Measurements from ENCODE around the gene ALKAL2. TPM values are rescaled to one million over a fixed set of nuclear protein-coding genes. Genes with fewer than 3 reads are reported as not detected.

Gene ALKAL2
- total and polyA plus RNA-seq, 2 of the 13 experiments (the other 11 are each of a cell fraction or from before 2014, with no cell fraction given): 0.22 to 1.7 TPM

GRCh38 chr2:249538-250042 lies 38.3 kb downstream of the ALKAL2 start:
- Histone ChIP-seq H3K27ac (ENCODE audit: extremely low read length, insufficient read depth, low read length) (peak overlapping the region; percentile 71), H3K36me3 (replicated peaks in 1 of 2; ENCODE audit: control insufficient read depth in 1 of 2, insufficient read depth in 2 of 2, low read length in 2 of 2) (peaks cover 5 to 6% of the 10 kb centered on the region in 2 experiments; a peak in 4 of 5 replicates), H3K4me3 (replicated peaks in 1 of 3; ENCODE audit: insufficient read depth in 1 of 3, low read depth in 2 of 3, low read length in 3 of 3) (peak overlapping the region; percentile 48 to 62 (median 52)), H3K4me1 (ENCODE audit: insufficient read depth, low read length) (peaks cover 59% of the 10 kb centered on the region), H3K27me3 (ENCODE audit: control insufficient read depth in 1 of 2, insufficient read depth in 2 of 2, low read length in 2 of 2) (no peaks in the 10 kb centered on the region), H3K9ac (ENCODE audit: insufficient read depth, low read depth, low read length) (peak overlapping the region; percentile 63), H3K4me2 (ENCODE audit: low read depth, low read length) (peak overlapping the region; percentile 87), H4K20me1 (ENCODE audit: insufficient read depth, low read length) (no peaks in the 10 kb centered on the region), H3K9me3 (ENCODE audit: low read length) (no peaks in the 10 kb centered on the region), H2AFZ (ENCODE audit: low read length) (peak overlapping the region; percentile 57), H3K79me2 (ENCODE audit: insufficient read depth, low read length) (peaks cover 2% of the 10 kb centered on the region)
- ChIA-PET CTCF (ENCODE audit: low intra/inter-chr PET ratio, low total read pairs) (interaction anchor here (1.0 to 1.5 kb wide), 2 partner anchors 11 to 40 kb away, joined by 3 to 4 read pairs; no protein-coding TSS in a partner anchor), POLR2A (interaction anchor here (2.2 to 3.8 kb wide), 3 partner anchors 9 to 74 kb away, joined by 6 to 32 read pairs (median 14); no protein-coding TSS in a partner anchor)
- peak; percentile 95 for DNase-seq (ENCODE audit: low spot score)
- peak; percentile 79 for FAIRE-seq
- in situ Hi-C loops (cut with HindIII; ENCODE audit: extremely low pct_ligation_motif_present, low pct_unique_long_range_greater_than_20kb) (loop anchor here (5.0 kb wide), 1 partner anchor 38 kb away; the partner anchor contains the start of gene ALKAL2), intact Hi-C loops (cut with micrococcal nuclease; ENCODE audit: unreplicated experiment) (loop anchor here (1.0 kb wide), 1 partner anchor 11 kb away; no protein-coding TSS in a partner anchor)
- 6% methylated on average over 15 of the region's 15 CpGs for WGBS (ENCODE audit: low lambda C conversion rate)
- ATAC-seq: peak; percentile 96
- BruUV-seq (replicated peaks): no TSS peak
- peak; percentile 90; the same call in 1 of the 2 replicates for TF ChIP-seq ZMAT3 (CRISPR knock-in tag; conservative IDR thresholded peaks at IDR 0.05)
- TF ChIP-seq, protein P1, sequence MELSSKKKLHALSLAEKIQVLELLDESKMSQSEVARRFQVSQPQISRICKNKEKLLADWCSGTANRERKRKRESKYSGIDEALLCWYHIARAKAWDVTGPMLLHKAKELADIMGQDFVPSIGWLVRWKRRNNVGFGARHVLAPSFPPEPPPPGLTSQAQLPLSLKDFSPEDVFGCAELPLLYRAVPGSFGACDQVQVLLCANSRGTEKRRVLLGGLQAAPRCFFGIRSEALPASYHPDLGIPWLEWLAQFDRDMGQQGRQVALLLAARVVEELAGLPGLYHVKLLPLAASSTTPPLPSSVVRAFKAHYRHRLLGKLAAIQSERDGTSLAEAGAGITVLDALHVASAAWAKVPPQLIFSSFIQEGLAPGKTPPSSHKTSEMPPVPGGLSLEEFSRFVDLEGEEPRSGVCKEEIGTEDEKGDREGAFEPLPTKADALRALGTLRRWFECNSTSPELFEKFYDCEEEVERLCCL (CRISPR knock-in tag; IDR thresholded peaks at IDR 0.05; ENCODE audit: borderline replicate concordance): peak; percentile 45; the same call in 1 of the 2 replicates
- no peak for TF ChIP-seq ZNF546 (CRISPR knock-in tag; conservative IDR thresholded peaks at IDR 0.05)
- TF ChIP-seq PHF5A (CRISPR knock-in tag; IDR thresholded peaks at IDR 0.05; ENCODE audit: low read depth, unreplicated experiment): peak; percentile 65
- peak; percentile 64; the same call in 1 of the 2 replicates for TF ChIP-seq KAT8 (CRISPR knock-in tag; IDR thresholded peaks at IDR 0.05)
- TF ChIP-seq, protein P2, sequence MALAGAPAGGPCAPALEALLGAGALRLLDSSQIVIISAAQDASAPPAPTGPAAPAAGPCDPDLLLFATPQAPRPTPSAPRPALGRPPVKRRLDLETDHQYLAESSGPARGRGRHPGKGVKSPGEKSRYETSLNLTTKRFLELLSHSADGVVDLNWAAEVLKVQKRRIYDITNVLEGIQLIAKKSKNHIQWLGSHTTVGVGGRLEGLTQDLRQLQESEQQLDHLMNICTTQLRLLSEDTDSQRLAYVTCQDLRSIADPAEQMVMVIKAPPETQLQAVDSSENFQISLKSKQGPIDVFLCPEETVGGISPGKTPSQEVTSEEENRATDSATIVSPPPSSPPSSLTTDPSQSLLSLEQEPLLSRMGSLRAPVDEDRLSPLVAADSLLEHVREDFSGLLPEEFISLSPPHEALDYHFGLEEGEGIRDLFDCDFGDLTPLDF (CRISPR knock-in tag; IDR thresholded peaks at IDR 0.05): no peak
- no peak for TF ChIP-seq HES4 (CRISPR knock-in tag; IDR thresholded peaks at IDR 0.05; ENCODE audit: borderline replicate concordance)
- TF ChIP-seq MEIS2 (CRISPR knock-in tag; IDR thresholded peaks at IDR 0.05): peak; percentile 96
- peak; percentile 96 for TF ChIP-seq GATAD2A (CRISPR knock-in tag; IDR thresholded peaks at IDR 0.05)
- 0 out of 2 replicates have a peak, but pooled peaks have one; percentile 40 for TF ChIP-seq ZNF646 (CRISPR knock-in tag; IDR thresholded peaks at IDR 0.05)
- TF ChIP-seq SP4 (CRISPR knock-in tag; IDR thresholded peaks at IDR 0.05): no peak
- TF ChIP-seq ZC3H13 (CRISPR knock-in tag; IDR thresholded peaks at IDR 0.05): no peak
- TF ChIP-seq SATB2 (CRISPR knock-in tag; IDR thresholded peaks at IDR 0.05): no peak
- TF ChIP-seq ZNF570 (CRISPR knock-in tag; IDR thresholded peaks at IDR 0.05; ENCODE audit: borderline replicate concordance): no peak

Measured in HepG2 (cell line).